LNCaP clone FGC (cell line): Measurements from ENCODE around the gene REM2.

ENCODE experiments used
- DNase-seq: peaks from one replicate; pipeline ENCODE4 v3.0.0-alpha.2; 2011; ENCODE audit warnings: low read depth
- H3K4me3 ChIP-seq: 2 replicates; pipeline ENCODE4 v1.5.1; 2011; ENCODE audit warnings: mild to moderate bottlenecking, low read depth, low read length, control low read depth
- CTCF ChIP-seq: IDR thresholded peaks from 2 replicates; pipeline ENCODE4 v1.5.1; 2012; ENCODE audit warnings: mild to moderate bottlenecking; ENCODE audit not compliant: control insufficient read depth, insufficient read depth; ENCODE audit errors: extremely low read depth

REM2 gene

GRCh38 chr14:22845103-22845394, 38.0 kb upstream of the REM2 start:
- no peak overlapping the region for H3K4me3 ChIP-seq
- no peak for DNase-seq
- no peak for TF ChIP-seq CTCF

- no peak for DNase-seq
- H3K4me3 ChIP-seq, result no peak overlapping the region
- no peak for TF ChIP-seq CTCF
Observed at GRCh38 chr14:22845821-22846625, 37.0 kb upstream of the REM2 start.

GRCh38 chr14:22846811-22847307, 36.2 kb upstream of the REM2 start:
- no peak for DNase-seq
- H3K4me3 ChIP-seq, result no peak overlapping the region
- TF ChIP-seq CTCF, result no peak

- DNase-seq, result no peak
- no peak for TF ChIP-seq CTCF
Observed at GRCh38 chr14:22847661-22848341, 35.2 kb upstream of the REM2 start.

GRCh38 chr14:22848351-22849164, 34.5 kb upstream of the REM2 start:
- DNase-seq, result no peak
- H3K4me3 ChIP-seq, result no peak overlapping the region
- no peak for TF ChIP-seq CTCF

More at GRCh38 chr14:22847661-22848341, 35.2 kb upstream of the REM2 start:
- no peak overlapping the region for H3K4me3 ChIP-seq

GRCh38 chr14:22849212-22849819, 33.7 kb upstream of the REM2 start:
- no peak for DNase-seq
- TF ChIP-seq CTCF, result no peak
- no peak overlapping the region for H3K4me3 ChIP-seq
